ENCODE data around the gene OXNAD1. TPM values are rescaled to one million over a fixed set of nuclear protein-coding genes. Genes with fewer than 3 reads are reported as not detected.

The OXNAD1 gene
- total RNA-seq (2022; extraction: Qiagen RNA extraction): 6.4 to 9.8 TPM (median 8.7 TPM) in 5 replicates

GRCh38 chr3:16264708-16265454 is at the start of gene OXNAD1, which contains the start of gene DPH3:
Gene OXNAD1, plus strand, starts transcription at chr3:16265212. Its CDS starts 5,741 bp downstream, at chr3:16270953.
Gene DPH3, minus strand, starts transcription at chr3:16264943. Its CDS starts 67 bp downstream, at chr3:16264876.

Other genes starting within 250 kb of the OXNAD1 start
- 0.03 to 0.27 TPM (median 0.13 TPM) in 4 of 5 replicates, not detected in the other for gene GALNT15, start 90.5 kb upstream of the OXNAD1 start, total RNA-seq (2022; extraction: Qiagen RNA extraction)
- 21.2 to 28.0 TPM (median 25.4 TPM) in 5 replicates for gene DPH3, start 269 bp upstream of the OXNAD1 start, total RNA-seq (2022; extraction: Qiagen RNA extraction)
- 2.9 to 3.1 TPM (median 3.0 TPM) in 5 replicates for gene RFTN1, start 248.5 kb downstream of the OXNAD1 start, total RNA-seq (2022; extraction: Qiagen RNA extraction)

Data from A549 treated with Mapracorat at 1 μM for 4 hours (cell line).